IMR-90 (cell line): ENCODE results near the gene ADGRF3. TPM values are rescaled to one million over a fixed set of nuclear protein-coding genes. Genes with fewer than 3 reads are reported as not detected.
"Not testable (repeated sequence)": the region's sequence is repeated elsewhere in the genome, so short reads cannot be mapped to it uniquely, and the experiment has no call there.

Experiments used
- ATAC-seq: fragments of 200-7000 bp; cut with Tn5 transposase; 2 replicates; pipeline ENCODE4 v1.9.1; 2020; ENCODE audit warnings: low read depth, mild to moderate bottlenecking, moderate library complexity
- BruUV-seq: library from RNA; stranded (reverse); fragments of 400-500 nt; replicated peaks from 2 replicates; lab custom pipeline; 2021; lab: Mats Ljungman, UMichigan
- CTCF ChIA-PET: fragments of 300-600 bp; formaldehyde crosslinking; extraction: SDS; loops from one replicate; lab custom pipeline; 2021; ENCODE audit warnings: antibody characterized with exemption; lab: Yijun Ruan, JAX
- POLR2A ChIA-PET: fragments of 300-600 bp; sonication (Branson Sonifier 250); formaldehyde crosslinking; loops from one replicate; lab custom pipeline; 2022; ENCODE audit warnings: antibody characterized with exemption; ENCODE audit not compliant: unreplicated experiment; lab: Charles Lee
- DNase-seq: peaks from one replicate; pipeline ENCODE4 v3.0.0; 2013
- H2AFZ ChIP-seq: replicated peaks from 2 replicates; pipeline ENCODE3; 2013; ENCODE audit warnings: low read length, mild to moderate bottlenecking; ENCODE audit not compliant: poor library complexity
- H2AK5ac ChIP-seq: 2 replicates; pipeline ENCODE4 v1.6.1; 2013; ENCODE audit warnings: low read depth, low read length, inconsistent platforms
- H2AK9ac ChIP-seq: replicated peaks from 2 replicates; pipeline ENCODE3; 2013; ENCODE audit warnings: mild to moderate bottlenecking, low read depth, low read length, moderate library complexity; ENCODE audit not compliant: poor library complexity
- H2BK120ac ChIP-seq: 2 replicates; pipeline ENCODE4 v1.6.1; 2013; ENCODE audit warnings: low read depth, low read length, inconsistent platforms
- H2BK15ac ChIP-seq: 3 replicates; pipeline ENCODE4 v1.6.1; 2013; ENCODE audit warnings: low read depth, low read length, inconsistent platforms
- H2BK20ac ChIP-seq: 2 replicates; pipeline ENCODE4 v1.6.1; 2013; ENCODE audit warnings: low read depth, mild to moderate bottlenecking, inconsistent platforms, low read length, moderate library complexity
- H2BK5ac ChIP-seq: 2 replicates; pipeline ENCODE4 v1.6.1; 2013; ENCODE audit warnings: mild to moderate bottlenecking, low read depth, low read length, inconsistent platforms; ENCODE audit not compliant: poor library complexity, severe bottlenecking
- H3K14ac ChIP-seq: replicated peaks from 2 replicates; pipeline ENCODE4 v1.6.1; 2013; ENCODE audit warnings: low read depth, low read length, inconsistent platforms
- H3K18ac ChIP-seq: 2 replicates; pipeline ENCODE4 v1.6.1; 2013; ENCODE audit warnings: low read depth, low read length, control low read depth
- H3K23ac ChIP-seq: 2 replicates; pipeline ENCODE4 v1.6.1; 2013; ENCODE audit warnings: low read depth, low read length, inconsistent platforms
- H3K27ac ChIP-seq: 2 replicates; pipeline ENCODE4 v1.5.1; 2013; ENCODE audit warnings: mild to moderate bottlenecking, control low read depth, low read length; ENCODE audit not compliant: insufficient read depth
- H3K27me3 ChIP-seq: 2 replicates; pipeline ENCODE4 v1.6.1; 2013; ENCODE audit warnings: low read length; ENCODE audit not compliant: control insufficient read depth, insufficient read depth
- H3K36me3 ChIP-seq: 2 replicates; pipeline ENCODE4 v1.6.1; 2013; ENCODE audit warnings: low read length, mixed read lengths; ENCODE audit not compliant: control insufficient read depth, insufficient read depth
- H3K4ac ChIP-seq: 2 replicates; pipeline ENCODE4 v1.6.1; 2013; ENCODE audit warnings: low read depth, low read length, inconsistent platforms
- H3K4me1 ChIP-seq: 2 replicates; pipeline ENCODE4 v1.6.1; 2013; ENCODE audit warnings: low read length, mixed read lengths; ENCODE audit not compliant: control insufficient read depth, insufficient read depth
- H3K4me2 ChIP-seq: 2 replicates; pipeline ENCODE4 v1.6.1; 2013; ENCODE audit warnings: low read depth, mild to moderate bottlenecking, control low read depth, low read length, moderate library complexity
- H3K4me3 ChIP-seq: 2 replicates; pipeline ENCODE4 v1.5.1; 2013; ENCODE audit warnings: low read depth, mild to moderate bottlenecking, control low read depth, low read length, moderate library complexity; ENCODE audit not compliant: insufficient read depth
- H3K56ac ChIP-seq: 2 replicates; pipeline ENCODE4 v1.6.1; 2013; ENCODE audit warnings: low read length, inconsistent platforms; ENCODE audit not compliant: insufficient read depth; ENCODE audit errors: extremely low read depth
- H3K79me1 ChIP-seq, 2 experiments: 2 replicates each; pipeline ENCODE4 v1.6.1; 2013; ENCODE audit warnings: low read length in 2 of 2, inconsistent platforms in 1 of 2, low read depth in 1 of 2
- H3K9ac ChIP-seq: 2 replicates; pipeline ENCODE4 v1.6.1; 2013; ENCODE audit warnings: low read depth, low read length, control low read depth
- H3K9me1 ChIP-seq: 2 replicates; pipeline ENCODE4 v1.6.1; 2013; ENCODE audit warnings: low read length, inconsistent platforms; ENCODE audit not compliant: insufficient read depth
- H3K9me3 ChIP-seq: 2 replicates; pipeline ENCODE4 v1.6.1; 2013; ENCODE audit warnings: low read length; ENCODE audit not compliant: control insufficient read depth, insufficient read depth
- H4K20me1 ChIP-seq: 2 replicates; pipeline ENCODE4 v1.6.1; 2013; ENCODE audit warnings: low read length, inconsistent platforms; ENCODE audit not compliant: insufficient read depth
- H4K5ac ChIP-seq: 2 replicates; pipeline ENCODE4 v1.6.1; 2013; ENCODE audit warnings: mild to moderate bottlenecking, low read depth, low read length, control low read depth
- H4K8ac ChIP-seq, 2 experiments: 2 replicates each; pipeline ENCODE4 v1.6.1; 2013; ENCODE audit warnings: low read depth in 2 of 2, low read length in 2 of 2, control low read depth in 1 of 2, inconsistent platforms in 1 of 2
- H4K91ac ChIP-seq: 2 replicates; pipeline ENCODE4 v1.6.1; 2013; ENCODE audit warnings: low read depth, low read length, inconsistent platforms; ENCODE audit not compliant: insufficient read depth
- BHLHE40 ChIP-seq: fragments of 150-350 bp; IDR thresholded peaks from 2 replicates; pipeline ENCODE4 v1.6.1; 2016; ENCODE audit warnings: mild to moderate bottlenecking, low read depth, low read length
- CEBPB ChIP-seq: IDR thresholded peaks from 2 replicates; pipeline ENCODE4 v1.6.1; 2012; ENCODE audit warnings: low read depth, low read length, improper control_type of control experiment
- FOS ChIP-seq: fragments of 150-350 bp; IDR thresholded peaks from 2 replicates; pipeline ENCODE4 v1.6.1; 2016; ENCODE audit warnings: low read depth, low read length
- NFE2L2 ChIP-seq: fragments of 150-350 bp; IDR thresholded peaks from 2 replicates; pipeline ENCODE4 v1.6.1; 2016; ENCODE audit warnings: low read depth, mild to moderate bottlenecking, low read length
- POLR2A ChIP-seq: IDR thresholded peaks from 2 replicates; pipeline ENCODE4 v1.6.1; 2012; ENCODE audit warnings: mild to moderate bottlenecking, low read depth, low read length
- RCOR1 ChIP-seq: IDR thresholded peaks from 2 replicates; pipeline ENCODE4 v1.6.1; 2012; ENCODE audit warnings: mild to moderate bottlenecking, low read length, improper control_type of control experiment; ENCODE audit not compliant: insufficient replicate concordance
- WGBS, 2 experiments: methylation state at CpG; one replicate each; pipeline versions ENCODE4 v1.1.5 to v1.1.7; 2013; ENCODE audit warnings: missing lambda C conversion rate in 2 of 2; ENCODE audit not compliant: insufficient read length in 1 of 2; ENCODE audit errors: extremely low coverage in 2 of 2; 5-methylcytosine and 5-hydroxymethylcytosine counted together
- dilution Hi-C: fragments of 300-500 bp; cut with HindIII; formaldehyde crosslinking; loops from one replicate; pipeline ENCODE4 v1.14.3; 2018; ENCODE audit warnings: low sequenced_read_pairs; ENCODE audit not compliant: unreplicated experiment
- in situ Hi-C: fragments of 300-500 bp; cut with MboI; formaldehyde crosslinking; loops from 3 replicates; pipeline ENCODE4 v1.14.3; 2019; ENCODE audit warnings: low sequenced_read_pairs, inconsistent platforms, mixed read lengths
- intact Hi-C: fragments of 100-400 bp; cut with micrococcal nuclease; formaldehyde crosslinking; loops from 2 replicates; pipeline ENCODE4 v1.10.0; 2022
- polyA plus RNA-seq, 3 experiments: library from polyadenylated mRNA; depleted of rRNA; stranded (reverse); fragments of >200 nt; gene quantifications; 2 replicates each; pipeline ENCODE4 v1.2.3, GENCODE V29; 2012; ENCODE audit warnings: low replicate concordance in 1 of 3
- total RNA-seq: library from RNA; depleted of rRNA; stranded (reverse); fragments of >200 nt; gene quantifications from 2 replicates; pipeline ENCODE4 v1.2.3, GENCODE V29; 2012

Gene ADGRF3
- total and polyA plus RNA-seq, 2 of the 4 experiments (the other 2 are of a cell fraction): 0.15 TPM; not detected in 1

DNA sequence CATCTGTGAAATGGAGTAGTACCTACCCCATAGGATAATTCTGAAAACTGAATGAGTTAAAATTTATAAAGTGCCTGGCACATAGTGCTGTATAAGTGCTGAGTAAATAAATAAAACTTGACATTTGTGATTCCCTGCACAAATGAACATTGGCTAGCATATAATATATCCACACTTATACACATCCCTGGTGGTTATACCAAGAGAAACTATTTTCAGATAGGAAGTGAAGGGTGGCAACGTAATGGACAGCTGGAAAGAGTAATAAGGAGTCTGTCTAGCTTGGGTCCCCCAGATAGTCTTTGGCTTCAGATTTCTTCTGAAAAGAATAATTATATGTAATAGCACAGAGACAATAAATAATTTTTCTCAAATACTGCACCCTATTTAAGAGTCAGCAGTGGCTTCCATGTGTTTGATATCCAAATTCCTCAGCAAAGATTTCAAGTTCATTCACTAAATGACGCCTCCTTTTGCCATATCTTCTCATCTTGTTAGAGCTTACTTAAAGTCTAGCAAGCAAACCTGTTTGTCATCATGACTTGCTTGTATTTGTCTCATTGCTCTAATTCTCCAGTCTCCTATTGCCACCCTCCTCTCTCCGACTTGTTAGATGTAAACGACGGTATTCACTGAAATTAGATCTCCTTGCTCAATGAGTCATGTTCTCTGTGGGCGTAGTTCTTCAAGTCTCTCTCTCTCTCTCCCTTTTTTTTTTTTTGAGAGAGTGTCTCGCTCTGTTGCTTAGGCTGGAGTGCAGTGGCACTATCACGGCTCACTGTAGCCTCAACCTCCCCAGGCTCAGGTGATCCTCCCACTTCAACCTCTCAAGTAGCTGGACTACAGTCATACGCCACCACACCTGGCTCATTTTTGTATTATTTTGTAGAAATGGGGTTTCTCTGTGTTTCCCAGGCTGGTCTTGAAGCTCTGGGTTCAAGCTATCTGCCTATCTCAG is 8.7 kb upstream of the ADGRF3 start:
- Histone ChIP-seq H3K14ac (0 out of 2 replicates have a peak overlapping the region, but pooled peaks have one; percentile 7), H4K5ac (no peak overlapping the region; the same call in 1 of the 2 replicates), H2BK20ac (no peak overlapping the region), H3K9ac (peak overlapping the region; percentile 40; the same call in 1 of the 2 replicates), H3K23ac (no peak overlapping the region), H3K9me3 (no peaks in the 10 kb centered on the region), H3K79me1 (peaks cover 15 to 74% of the 10 kb centered on the region in 2 experiments), H3K27ac (peak overlapping the region; percentile 64; the same call in 1 of the 2 replicates), H3K4me2 (peak overlapping the region; percentile 91), H2AK9ac (no peak overlapping the region), H2AK5ac (peak overlapping the region; percentile 74; the same call in 1 of the 2 replicates), H3K4me3 (no peak overlapping the region), H3K4ac (peak overlapping the region; percentile 42; the same call in 1 of the 2 replicates), H2AFZ (no peak overlapping the region), H3K56ac (no peak overlapping the region), H2BK5ac (peak overlapping the region; percentile 60), H4K8ac (peak overlapping the region in 1 of 2 experiments; percentile 27; a peak in 1 of 4 replicates), H4K20me1 (peaks cover 13% of the 10 kb centered on the region; the same call in 1 of the 2 replicates), H3K9me1 (peaks cover 8% of the 10 kb centered on the region), H3K18ac (peak overlapping the region; percentile 42; the same call in 1 of the 2 replicates), H4K91ac (no peak overlapping the region), H2BK120ac (peak overlapping the region; percentile 25; the same call in 1 of the 2 replicates), H3K27me3 (no peaks in the 10 kb centered on the region), H2BK15ac (no peak overlapping the region; the same call in 2 of the 3 replicates), H3K36me3 (no peaks in the 10 kb centered on the region), H3K4me1 (peaks cover 8% of the 10 kb centered on the region)
- intact Hi-C loops (loop anchor here (1.0 kb wide), 1 partner anchor 8 kb away; no protein-coding TSS in a partner anchor), dilution Hi-C loops (no loop called here), in situ Hi-C loops (no loop called here)
- peak; percentile 92 for ATAC-seq
- peak; percentile 97 for DNase-seq
- TF ChIP-seq BHLHE40 (0 out of 2 replicates have a peak, but pooled peaks have one; percentile 20), RCOR1 (no peak), FOS (peak; percentile 85), POLR2A (no peak), NFE2L2 (peak; percentile 84), CEBPB (0 out of 2 replicates have a peak, but pooled peaks have one; percentile 43)
- POLR2A ChIA-PET: no interaction called here
- no TSS peak for BruUV-seq
- CTCF ChIA-PET: interaction anchor here (0.6 kb wide), 1 partner anchor 11 kb away, joined by 3 read pairs; no protein-coding TSS in a partner anchor
- no CpG with 5 or more reads among the region's 9 CpGs for WGBS, 2 experiments

DNA sequence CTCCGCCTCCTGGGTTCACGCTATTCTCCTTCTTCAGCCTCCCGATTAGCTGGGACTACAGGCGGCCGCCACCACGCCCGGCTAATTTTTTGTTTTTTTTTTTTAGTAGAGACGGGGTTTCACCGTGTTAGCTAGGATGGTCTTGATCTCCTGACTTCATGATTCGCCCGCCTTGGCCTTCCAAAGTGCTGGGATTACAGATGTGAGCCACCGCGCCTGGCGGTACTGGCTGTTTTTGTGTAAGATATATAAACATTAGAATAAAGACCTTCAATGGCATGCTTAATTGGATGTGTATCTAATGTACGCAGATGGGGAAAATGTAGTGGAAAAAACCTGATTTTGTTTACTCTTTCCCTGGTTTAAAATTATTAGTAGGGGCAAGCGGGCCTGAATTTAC is 7.9 kb upstream of the ADGRF3 start:
- H2BK5ac ChIP-seq, H3K9me1 ChIP-seq, H2BK15ac ChIP-seq, H2AK9ac ChIP-seq, H3K23ac ChIP-seq, H3K27ac ChIP-seq, H3K4me2 ChIP-seq, POLR2A ChIA-PET, dilution Hi-C loops, DNase-seq, intact Hi-C loops, H3K9ac ChIP-seq, H3K9me3 ChIP-seq, H3K36me3 ChIP-seq, H3K56ac ChIP-seq, H4K8ac ChIP-seq, ATAC-seq, H3K4me3 ChIP-seq, H3K4me1 ChIP-seq, BruUV-seq, H3K27me3 ChIP-seq, H2AFZ ChIP-seq, H2BK120ac ChIP-seq, H4K5ac ChIP-seq, CTCF ChIA-PET, H3K14ac ChIP-seq, H2AK5ac ChIP-seq, H3K4ac ChIP-seq, H3K18ac ChIP-seq, H4K91ac ChIP-seq, H2BK20ac ChIP-seq, in situ Hi-C loops: not testable (repeated sequence)
- Histone ChIP-seq H4K20me1 (peaks cover 15% of the 10 kb centered on the region; the same call in 1 of the 2 replicates), H3K79me1 (peaks cover 15 to 75% of the 10 kb centered on the region in 2 experiments)
- 100% methylated on average over 4 of the region's 16 CpGs; no CpG with 5 or more reads in 1 of the 2 experiments for WGBS, 2 experiments
